GM18505 (cell line): ENCODE results near the gene CTBP2.

Experiments used
- ATAC-seq: cut with Tn5 transposase; IDR thresholded peaks from one replicate; pipeline ENCODE4 v1.9.1; 2021; ENCODE audit not compliant: unreplicated experiment
- POLR2A ChIP-seq: IDR thresholded peaks from 4 replicates; pipeline ENCODE4 v1.6.1; 2011; ENCODE audit warnings: borderline replicate concordance; ENCODE audit not compliant: insufficient read depth, insufficient read length; ENCODE audit errors: extremely low read depth

The CTBP2 gene

DNA sequence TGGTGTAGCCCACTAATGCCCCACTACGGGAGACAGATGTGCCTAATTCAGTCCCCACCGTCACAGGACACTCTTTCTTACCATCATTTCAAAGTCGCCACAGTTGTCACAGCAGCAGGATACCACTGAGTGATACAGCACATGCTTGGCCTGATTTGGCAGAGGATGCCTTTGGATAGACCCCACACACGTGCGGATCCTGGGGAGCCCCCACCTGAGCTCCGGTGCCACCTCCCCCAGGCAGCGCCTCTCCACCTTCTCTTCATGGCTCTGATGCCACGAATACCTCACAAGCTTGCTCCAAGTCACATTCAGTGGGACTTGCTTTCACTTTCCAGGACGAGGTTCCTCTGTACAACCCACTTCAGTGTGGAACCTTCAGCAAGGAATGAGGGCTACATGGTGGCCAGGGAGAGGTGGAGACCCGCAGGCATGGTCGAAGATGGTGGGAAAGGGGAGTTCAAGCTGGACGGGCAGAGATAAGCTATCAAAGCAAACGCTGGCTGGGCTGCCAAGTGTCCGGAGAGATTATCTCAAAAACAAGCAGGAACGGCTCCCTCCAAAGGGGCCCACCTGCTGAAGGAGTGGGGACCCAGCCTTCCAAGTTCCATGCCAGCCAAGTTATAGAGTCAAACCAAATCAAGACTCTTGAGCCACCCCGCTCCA is 111.0 kb downstream of the CTBP2 start:
- TF ChIP-seq POLR2A = no peak
- no peak for ATAC-seq

DNA sequence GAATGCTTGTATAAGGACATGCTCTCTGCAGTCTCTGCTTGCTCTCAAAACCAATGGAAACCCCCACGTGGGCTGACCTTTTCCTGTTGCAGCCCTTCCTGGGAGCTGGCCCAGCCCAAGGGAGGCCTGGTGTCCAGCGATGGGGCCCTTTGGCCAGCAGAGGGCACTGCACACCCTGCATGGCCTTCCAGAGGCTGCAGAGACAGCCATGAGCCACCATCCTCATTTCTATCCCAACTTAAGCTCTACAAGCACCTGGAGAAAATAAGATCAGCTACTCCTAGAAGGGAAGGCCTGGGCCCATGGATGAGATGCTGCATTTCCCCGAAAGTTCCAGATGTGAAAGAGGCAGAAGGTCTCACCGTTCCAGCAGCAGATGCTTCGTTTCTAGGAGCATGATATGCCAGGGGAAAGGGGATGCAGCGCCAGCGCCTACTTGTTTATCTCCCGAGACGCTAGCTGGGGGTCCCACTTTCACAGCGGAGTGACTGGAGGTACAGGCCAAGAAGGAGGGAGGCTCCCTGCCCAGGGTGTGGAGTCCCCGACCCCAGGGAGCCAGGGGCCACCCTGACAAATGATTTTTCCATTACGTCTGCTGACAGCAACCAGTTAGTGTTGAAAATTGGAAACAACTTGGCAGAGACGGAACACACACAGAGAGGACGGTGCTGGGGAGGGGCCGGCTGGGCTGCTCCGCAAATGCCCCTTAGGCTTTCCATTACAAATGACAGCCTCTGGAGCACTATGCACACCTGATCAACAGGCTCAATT is 112.1 kb downstream of the CTBP2 start:
- ATAC-seq = peak; percentile 81
- TF ChIP-seq POLR2A = no peak

DNA sequence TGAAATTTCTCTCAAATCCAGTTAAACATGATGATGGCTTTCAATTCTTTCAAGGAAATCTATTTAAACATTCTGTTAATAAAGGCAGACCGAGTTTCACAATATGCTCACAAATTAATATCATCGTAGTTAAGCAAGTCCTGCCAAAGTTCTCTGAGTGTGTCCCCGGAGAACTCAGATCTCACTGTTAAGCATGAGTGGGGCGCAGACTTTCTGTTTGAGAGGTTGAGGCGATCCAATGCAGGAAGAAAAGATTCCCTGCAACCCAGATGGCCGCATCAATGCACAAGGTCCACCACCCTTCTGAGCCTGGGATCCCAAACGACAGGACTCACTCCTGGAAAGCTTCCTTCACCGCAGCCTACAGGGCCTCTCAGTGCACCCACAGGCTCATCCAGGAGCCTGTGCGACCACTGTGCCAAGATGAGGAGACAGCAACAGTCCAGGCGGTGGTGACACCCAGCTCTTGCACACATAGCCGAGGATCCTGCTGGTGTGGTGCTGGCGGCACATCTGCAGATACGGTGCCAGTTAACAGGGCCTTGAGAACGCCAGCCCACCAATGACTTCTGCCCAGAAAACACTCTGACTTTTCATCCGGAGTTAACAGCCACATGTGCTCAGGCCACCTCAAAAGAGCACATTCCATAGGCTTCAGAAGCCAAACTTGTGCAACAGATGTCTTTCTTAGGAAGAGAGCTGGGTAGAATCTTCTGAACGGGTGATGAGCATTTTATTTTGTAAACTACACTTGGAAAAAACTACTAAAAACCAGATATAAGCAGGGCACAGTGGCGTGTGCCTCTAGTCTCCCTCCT is 116.3 kb downstream of the CTBP2 start:
- no peak for TF ChIP-seq POLR2A
- no peak for ATAC-seq

DNA sequence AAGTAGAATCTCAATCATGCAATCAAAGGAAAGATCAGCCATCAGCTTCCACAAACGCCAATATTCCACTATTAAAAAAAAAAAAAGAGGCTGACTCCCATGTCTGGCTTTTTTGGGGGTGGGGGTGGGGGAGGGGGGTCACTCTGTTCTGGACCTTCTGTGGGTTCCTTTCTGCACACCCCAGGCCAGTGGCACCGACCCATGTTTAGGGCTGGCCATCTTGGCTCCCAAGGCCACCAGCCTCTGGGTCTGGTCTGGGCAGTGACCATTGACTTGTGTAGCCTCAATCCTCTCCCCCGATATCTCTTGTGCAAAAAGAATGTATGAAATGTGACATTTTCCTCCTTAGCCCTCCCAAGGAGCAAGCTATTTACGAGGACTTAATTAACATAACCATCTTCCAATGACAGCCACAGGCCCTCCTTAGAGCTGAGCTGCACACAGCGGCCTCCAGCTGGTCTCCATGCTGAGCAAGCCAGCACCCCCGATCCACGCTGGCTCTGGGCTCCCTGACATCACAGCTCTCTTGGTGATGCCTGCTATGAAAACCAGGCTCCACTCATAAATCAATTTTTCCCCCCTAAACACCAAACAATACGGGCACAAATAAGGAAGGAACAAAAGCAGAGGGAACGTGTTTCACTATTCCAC is 118.4 kb downstream of the CTBP2 start:
- ATAC-seq = no peak
- TF ChIP-seq POLR2A = no peak

DNA sequence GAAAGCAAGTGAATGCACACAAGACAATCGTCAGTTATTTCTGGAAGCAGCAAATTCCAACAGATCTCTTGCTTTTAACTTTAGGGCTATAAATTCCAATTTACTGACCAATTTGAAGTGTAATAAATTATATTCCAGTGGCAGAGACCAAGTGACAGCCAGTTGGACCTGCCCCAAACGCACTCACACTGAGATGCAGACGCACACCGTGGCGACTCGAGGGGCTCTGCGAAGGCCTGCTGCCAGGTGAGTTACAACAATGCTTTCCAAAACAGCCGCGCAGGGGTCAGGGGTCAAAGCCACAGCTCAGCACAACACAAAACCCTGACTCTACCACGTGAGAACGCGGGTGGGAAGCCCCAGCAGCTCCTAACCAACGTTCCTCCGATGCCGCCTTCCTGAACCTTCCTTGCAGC is 121.0 kb downstream of the CTBP2 start:
- TF ChIP-seq POLR2A = no peak
- ATAC-seq = no peak

DNA sequence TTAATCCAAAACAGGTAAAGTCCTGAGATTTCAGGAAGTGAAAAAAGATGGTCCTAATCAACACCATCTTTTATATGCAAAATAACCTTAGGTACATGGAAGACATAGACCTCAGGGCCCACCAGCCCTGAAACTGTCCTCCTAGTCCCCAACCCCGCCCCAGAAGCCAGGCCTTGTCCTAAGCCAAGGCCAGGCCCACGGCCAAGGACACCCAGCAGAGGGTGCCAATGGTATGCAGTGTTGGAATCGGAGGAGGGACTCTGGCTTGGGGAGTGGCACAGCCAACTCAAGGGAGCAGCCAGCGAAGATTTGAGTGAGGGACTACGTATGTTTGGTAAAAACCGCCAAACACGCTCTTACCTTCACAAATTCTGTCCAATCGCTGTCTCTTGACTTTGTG is 121.7 kb downstream of the CTBP2 start:
- no peak for TF ChIP-seq POLR2A
- no peak for ATAC-seq

DNA sequence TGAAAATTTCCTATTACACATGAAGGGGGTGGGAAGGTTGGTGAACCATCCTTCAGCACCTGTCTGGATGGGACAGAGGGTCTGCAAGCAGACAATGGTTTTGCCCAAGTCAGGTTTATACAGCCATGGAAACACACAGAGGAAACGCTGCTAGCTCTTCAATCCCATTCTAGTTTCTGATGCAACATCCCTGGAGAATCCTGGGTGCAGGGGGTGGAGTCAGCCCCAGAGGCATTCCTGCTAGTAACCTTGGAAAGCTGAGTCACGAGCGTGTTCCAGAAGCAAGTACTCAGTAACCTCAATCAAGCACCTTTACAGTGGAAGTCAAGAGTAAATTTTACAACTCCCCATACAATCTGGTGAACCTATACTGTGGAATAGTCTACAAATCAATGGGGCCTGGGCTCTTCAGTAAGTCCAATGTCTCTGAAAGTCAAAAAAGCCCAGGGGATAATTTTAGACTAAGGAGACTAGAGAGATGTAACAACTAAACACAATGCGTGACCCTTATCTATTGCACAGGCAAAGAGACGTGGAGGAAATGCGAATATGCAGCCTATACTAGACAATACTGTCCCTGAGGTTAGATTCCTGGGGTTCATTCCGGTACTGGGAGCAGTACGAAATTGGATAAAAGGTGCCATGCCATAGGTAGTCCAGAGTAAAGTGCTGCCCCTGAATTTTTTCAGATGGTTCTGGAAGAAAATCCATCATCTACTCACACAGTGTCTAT is 123.1 kb downstream of the CTBP2 start:
- no peak for TF ChIP-seq POLR2A
- ATAC-seq = no peak

DNA sequence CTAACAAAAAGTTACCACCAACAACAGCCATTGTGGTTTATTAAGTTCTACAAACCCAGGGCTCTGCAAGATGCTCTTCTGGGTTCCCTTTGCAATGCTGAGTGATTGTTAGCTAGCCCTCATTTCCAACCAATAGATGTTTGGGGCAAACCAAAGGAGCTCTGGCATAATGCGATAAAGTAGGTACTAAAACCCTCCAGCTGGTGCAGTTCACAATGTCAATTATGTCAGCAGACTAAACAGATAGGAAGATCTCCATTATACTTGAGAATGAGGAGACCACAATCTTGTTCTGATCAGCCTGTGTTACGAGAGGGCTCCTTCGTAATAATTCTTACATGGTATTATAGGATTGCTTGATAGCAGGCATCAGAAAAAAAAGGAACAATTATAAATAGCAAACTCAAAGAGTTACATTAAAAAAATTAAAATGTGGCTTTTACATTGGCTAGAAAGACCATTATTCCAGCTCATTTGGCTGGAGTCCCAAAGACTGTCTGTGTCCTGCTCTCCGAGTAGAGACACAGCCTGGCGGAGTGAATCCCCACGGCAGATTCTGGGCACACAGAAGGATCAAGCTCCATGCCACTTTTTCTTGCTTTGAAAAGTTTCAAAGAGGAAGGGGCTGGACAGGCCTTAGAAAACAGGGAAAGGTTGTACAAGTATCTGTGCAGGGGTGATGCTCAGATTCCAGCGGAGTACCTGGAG is 124.6 kb downstream of the CTBP2 start:
- TF ChIP-seq POLR2A = no peak
- ATAC-seq = no peak

DNA sequence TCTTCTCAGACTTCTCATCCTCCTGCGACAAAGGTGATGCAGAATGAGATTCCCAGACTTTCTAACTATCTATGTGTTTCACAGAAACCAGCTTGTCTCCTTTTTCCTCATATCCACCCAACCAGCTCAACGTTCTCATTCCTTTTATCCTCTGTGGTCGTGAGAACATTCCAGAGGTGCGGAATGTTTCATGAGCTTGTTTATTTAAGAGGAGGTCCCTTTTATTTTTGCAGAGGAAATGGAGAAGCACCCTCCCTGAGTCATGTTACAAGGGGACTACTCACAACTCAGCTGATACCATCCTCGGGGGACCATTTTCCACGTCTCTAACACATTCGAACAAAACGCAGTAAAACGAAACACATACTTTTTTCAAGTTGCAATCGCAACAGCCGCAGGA is 125.2 kb downstream of the CTBP2 start:
- TF ChIP-seq POLR2A = no peak
- ATAC-seq = no peak

DNA sequence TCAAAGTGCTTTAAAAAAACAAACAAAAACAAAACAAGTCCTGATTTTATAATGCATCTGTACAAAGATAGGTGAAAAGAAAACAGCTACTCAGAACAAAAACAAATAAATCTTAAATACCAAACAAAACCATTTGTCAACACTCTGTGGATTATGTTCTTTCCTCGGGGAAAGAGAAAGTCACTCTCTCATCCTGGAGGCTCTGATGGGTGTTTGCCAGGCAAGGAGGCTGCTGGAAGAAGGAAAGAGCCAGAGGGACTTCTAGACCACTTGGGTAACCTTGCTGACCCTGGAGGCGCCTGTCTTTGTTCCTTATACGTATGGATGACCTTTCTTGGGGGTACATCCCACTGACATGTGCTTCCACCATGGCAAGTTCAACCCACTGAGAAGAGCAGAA is 125.7 kb downstream of the CTBP2 start:
- no peak for TF ChIP-seq POLR2A
- no peak for ATAC-seq

DNA sequence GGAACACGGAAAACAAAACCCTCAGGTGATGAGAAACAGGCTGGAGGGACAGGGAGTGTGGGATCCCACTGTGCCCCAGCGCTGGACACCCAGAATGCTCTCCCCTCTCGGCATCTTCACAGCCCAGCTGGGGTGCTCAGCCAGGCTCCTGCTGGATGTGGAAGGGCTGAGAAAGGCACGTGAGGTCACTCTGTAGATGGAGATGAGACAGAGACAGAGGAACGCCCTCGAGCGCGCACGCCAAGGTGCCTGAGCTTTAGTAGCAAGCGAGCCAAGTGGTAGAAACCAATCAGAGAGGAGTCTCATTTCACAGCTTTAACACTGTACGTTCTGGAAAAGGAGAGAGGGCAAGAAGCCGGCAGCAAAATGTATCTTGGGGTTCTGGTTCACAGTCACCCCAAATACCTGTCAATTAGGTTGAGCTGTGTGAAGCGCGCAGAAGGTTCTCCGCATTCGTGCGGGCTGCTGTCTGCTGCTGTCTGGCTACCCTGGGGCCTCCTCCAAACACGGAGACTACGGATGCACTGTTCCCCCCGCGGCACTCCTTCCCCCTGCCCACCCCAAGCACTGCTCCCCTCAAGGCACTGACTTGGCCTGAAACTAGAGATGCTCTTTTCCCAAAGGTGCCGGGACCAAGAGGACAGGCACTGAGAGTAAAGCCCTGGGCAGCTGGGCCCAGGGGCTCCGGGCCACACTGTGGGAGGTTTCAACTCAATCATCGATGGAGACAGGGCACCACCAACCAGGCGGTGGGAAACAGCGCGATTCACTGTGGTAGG is 127.0 kb downstream of the CTBP2 start:
- no peak for TF ChIP-seq POLR2A
- ATAC-seq = no peak
